Upper lobe of right lung (tissue), 1 donor: ENCODE data around the gene SLC26A1. TPM values are rescaled to one million over a fixed set of nuclear protein-coding genes. Genes with fewer than 3 reads are reported as not detected.
A peak's percentile ranks its signal among the peaks of the same experiment; 100 is the strongest.

Experiments used
- ATAC-seq: fragments of 200-7000 bp; cut with Tn5 transposase; one replicate; pipeline ENCODE4 v1.9.1; 2020; ENCODE audit warnings: mild to moderate bottlenecking, moderate library complexity
- DNase-seq: peaks from one replicate; pipeline ENCODE4 v3.0.0-alpha.2; 2020
- H3K27ac ChIP-seq: fragments of 200-600 bp; one replicate; pipeline ENCODE4 v1.8.0; 2022
- H3K27me3 ChIP-seq: fragments of 200-600 bp; one replicate; pipeline ENCODE4 v1.8.0; 2022; ENCODE audit warnings: mild to moderate bottlenecking
- H3K36me3 ChIP-seq: fragments of 200-600 bp; one replicate; pipeline ENCODE4 v1.8.0; 2022
- H3K4me1 ChIP-seq: fragments of 200-600 bp; one replicate; pipeline ENCODE4 v1.8.0; 2022
- H3K4me3 ChIP-seq: fragments of 200-600 bp; one replicate; pipeline ENCODE4 v1.8.0; 2022; ENCODE audit warnings: mild to moderate bottlenecking
- H3K9me3 ChIP-seq: fragments of 200-600 bp; one replicate; pipeline ENCODE4 v1.8.0; 2022
- intact Hi-C: fragments of 100-400 bp; cut with DNase I; formaldehyde crosslinking; loops from one replicate; pipeline ENCODE4 v1.11.0; 2022
- total RNA-seq: library from RNA; stranded (reverse); fragmentation: NEBNext Ultra II Directional; extraction: Animal tissue kit (Norgen Biotek cat#: 25700); gene quantifications from one replicate; pipeline ENCODE4 v1.2.1, GENCODE V29; 2021
- TF ChIP-seq, protein P1 (sequence below): fragments of 200-600 bp; IDR thresholded peaks from one replicate; pipeline ENCODE4 v1.8.0; 2022; ENCODE audit warnings: antibody characterized with exemption
- donor health status: DM: no; HTN: yes; CAD: no; lungs with severe emphysema.

Gene SLC26A1
- total RNA-seq, 1 donor from 2014 or later = 0.20 TPM

DNA sequence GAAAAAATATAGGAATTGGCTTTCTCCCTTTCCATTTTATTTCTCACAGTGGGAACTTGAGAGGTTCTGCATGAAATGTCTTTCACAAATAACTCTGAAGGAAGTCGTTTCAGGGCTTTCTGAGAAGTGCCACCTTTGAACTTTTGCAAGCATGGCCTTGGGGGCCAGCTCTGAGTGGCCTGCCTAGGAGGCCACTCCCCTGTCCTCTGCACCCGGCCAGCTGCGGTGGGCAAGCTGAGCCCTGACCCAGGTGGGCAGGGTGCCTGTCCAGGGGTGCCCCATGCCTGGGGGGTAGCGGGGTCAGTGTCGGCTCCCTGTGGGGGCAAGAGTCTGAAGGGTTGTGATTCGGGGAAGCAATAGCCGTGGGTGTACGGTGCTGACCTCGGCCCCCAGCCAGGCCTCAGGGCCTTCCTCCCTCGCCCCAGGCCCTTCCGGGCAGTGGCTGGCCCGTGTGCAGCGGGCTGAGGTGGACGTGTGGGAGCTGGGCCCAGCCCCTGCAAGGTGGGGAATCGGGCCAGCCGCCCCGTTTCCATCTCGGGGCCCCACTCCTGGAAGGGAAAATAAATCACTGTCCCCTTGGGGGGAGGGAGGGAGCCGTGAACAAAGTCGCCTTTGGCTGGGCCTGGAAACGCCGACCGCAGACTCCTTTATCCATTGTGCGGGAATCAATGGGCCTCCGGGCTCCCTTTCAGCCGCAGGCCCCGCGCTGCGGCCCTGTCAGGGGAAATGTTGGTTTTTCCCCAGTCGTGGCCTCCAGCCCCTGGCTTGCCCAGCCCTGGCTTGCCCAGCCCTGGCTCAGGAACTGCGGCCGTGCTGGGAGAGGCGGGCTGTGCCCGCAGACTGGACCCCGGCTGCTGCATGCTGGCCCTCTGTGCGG is 21.3 kb upstream of the SLC26A1 start:
- DNase-seq = no peak
- ATAC-seq = no peak
- Histone ChIP-seq H3K4me1 (peaks cover 12% of the 10 kb centered on the region), H3K9me3 (no peaks in the 10 kb centered on the region), H3K27ac (no peak overlapping the region), H3K4me3 (no peak overlapping the region), H3K27me3 (no peaks in the 10 kb centered on the region), H3K36me3 (no peaks in the 10 kb centered on the region)
- TF ChIP-seq, protein P1, sequence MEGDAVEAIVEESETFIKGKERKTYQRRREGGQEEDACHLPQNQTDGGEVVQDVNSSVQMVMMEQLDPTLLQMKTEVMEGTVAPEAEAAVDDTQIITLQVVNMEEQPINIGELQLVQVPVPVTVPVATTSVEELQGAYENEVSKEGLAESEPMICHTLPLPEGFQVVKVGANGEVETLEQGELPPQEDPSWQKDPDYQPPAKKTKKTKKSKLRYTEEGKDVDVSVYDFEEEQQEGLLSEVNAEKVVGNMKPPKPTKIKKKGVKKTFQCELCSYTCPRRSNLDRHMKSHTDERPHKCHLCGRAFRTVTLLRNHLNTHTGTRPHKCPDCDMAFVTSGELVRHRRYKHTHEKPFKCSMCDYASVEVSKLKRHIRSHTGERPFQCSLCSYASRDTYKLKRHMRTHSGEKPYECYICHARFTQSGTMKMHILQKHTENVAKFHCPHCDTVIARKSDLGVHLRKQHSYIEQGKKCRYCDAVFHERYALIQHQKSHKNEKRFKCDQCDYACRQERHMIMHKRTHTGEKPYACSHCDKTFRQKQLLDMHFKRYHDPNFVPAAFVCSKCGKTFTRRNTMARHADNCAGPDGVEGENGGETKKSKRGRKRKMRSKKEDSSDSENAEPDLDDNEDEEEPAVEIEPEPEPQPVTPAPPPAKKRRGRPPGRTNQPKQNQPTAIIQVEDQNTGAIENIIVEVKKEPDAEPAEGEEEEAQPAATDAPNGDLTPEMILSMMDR = no peak
- intact Hi-C loops = no loop called here

GRCh38 chr4:1013225-1014073 is 20.2 kb upstream of the SLC26A1 start:
- intact Hi-C loops = no loop called here
- no peak overlapping the region for H3K4me3 ChIP-seq
- H3K36me3 ChIP-seq = no peaks in the 10 kb centered on the region
- TF ChIP-seq, protein P1 = no peak
- H3K4me1 ChIP-seq = peaks cover 19% of the 10 kb centered on the region
- H3K27ac ChIP-seq = no peak overlapping the region
- DNase-seq = no peak
- no peaks in the 10 kb centered on the region for H3K27me3 ChIP-seq
- ATAC-seq = no peak
- no peaks in the 10 kb centered on the region for H3K9me3 ChIP-seq

GRCh38 chr4:1012034-1012739 is 19.0 kb upstream of the SLC26A1 start:
- peak; percentile 1 for ATAC-seq
- peaks cover 19% of the 10 kb centered on the region for H3K4me1 ChIP-seq
- intact Hi-C loops = no loop called here

DNA sequence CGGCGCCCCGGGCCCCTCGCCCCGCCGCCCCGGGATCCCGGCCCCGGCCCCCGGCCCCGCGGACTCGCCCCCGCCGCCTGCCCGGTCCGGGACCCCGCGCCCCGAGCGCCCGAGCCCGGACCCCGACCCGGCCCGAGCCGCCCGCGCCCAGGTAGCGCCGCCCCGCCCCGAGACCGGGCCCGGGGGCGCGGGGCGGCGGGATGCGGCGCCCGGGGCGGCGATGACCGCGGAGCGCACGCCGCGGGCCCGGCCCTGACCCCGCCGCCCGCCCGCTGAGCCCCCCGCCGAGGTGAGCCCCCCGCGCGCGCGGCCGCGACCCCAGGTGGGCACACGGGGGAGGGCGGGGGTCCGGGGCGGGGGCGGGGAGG is 18.4 kb upstream of the SLC26A1 start:
- H3K27ac ChIP-seq = no peak overlapping the region
- no peaks in the 10 kb centered on the region for H3K36me3 ChIP-seq
- H3K9me3 ChIP-seq = no peaks in the 10 kb centered on the region
- TF ChIP-seq, protein P1 = no peak
- intact Hi-C loops = no loop called here
- peaks cover 8% of the 10 kb centered on the region for H3K27me3 ChIP-seq
- no peak overlapping the region for H3K4me3 ChIP-seq
- ATAC-seq (no peak), DNase-seq (no peak)
- peaks cover 19% of the 10 kb centered on the region for H3K4me1 ChIP-seq

More at GRCh38 chr4:1012034-1012739, 19.0 kb upstream of the SLC26A1 start:
- H3K36me3 ChIP-seq = no peaks in the 10 kb centered on the region
- peak; percentile 81 for DNase-seq
- no peaks in the 10 kb centered on the region for H3K9me3 ChIP-seq
- TF ChIP-seq, protein P1 = no peak
- peaks cover 3% of the 10 kb centered on the region for H3K27me3 ChIP-seq
- H3K4me3 ChIP-seq = peak overlapping the region; percentile 60
- H3K27ac ChIP-seq = no peak overlapping the region

DNA sequence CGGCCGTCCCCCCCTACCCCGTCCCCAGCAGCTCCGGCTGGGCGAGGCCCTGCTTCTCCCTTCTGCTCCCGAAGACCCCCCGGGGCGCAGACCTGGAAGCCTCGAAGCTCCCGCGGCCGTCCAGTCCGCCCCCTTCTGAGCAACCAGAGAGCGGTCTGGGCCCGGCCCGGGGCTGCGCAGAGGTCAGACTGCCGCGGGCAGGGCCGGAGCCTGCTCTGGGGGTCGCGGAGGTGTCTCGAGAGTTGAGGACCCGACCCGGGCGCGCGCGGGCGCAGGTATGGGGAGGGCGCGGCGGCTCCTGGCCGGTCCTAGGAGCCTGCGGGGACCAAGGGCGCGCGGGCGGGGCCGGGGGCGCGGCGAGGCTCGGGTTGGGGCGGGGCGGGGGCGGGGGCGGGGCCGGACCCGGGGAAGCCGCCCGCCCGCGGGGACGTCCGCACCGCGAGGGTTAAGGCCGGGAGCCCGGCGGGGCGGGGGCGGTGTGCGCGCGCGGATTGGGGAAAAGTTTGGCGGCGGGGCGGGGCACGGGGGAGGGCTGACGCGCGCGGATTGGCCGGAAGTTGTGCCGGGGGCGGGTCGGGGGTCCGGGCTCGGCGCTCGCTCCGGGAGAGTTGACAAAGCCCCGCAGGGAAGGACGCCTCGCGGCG is 17.9 kb upstream of the SLC26A1 start, which contains the start of gene FGFRL1:
FGFRL1 (plus strand) TSS at position 605 of the 644 bp plus-strand sequence. CDS start 860 bp downstream, outside the sequence.
- intact Hi-C loops = no loop called here
- H3K36me3 ChIP-seq = no peaks in the 10 kb centered on the region
- H3K27me3 ChIP-seq = peaks cover 11% of the 10 kb centered on the region
- peak within 1 kb of the TSS; percentile 65 for H3K27ac ChIP-seq
- H3K4me3 ChIP-seq = peak within 1 kb of the TSS; percentile 69
- no peaks in the 10 kb centered on the region for H3K9me3 ChIP-seq
- peaks cover 19% of the 10 kb centered on the region for H3K4me1 ChIP-seq
- ATAC-seq (peak; percentile 74), DNase-seq (peak; percentile 97)
- TF ChIP-seq, protein P1 = no peak
